Fibroblast of mammary gland (primary cell): ENCODE results near the gene ZCWPW2.

Experiments used
- DNase-seq: peaks from one replicate; pipeline ENCODE4 v3.0.0-alpha.2; 2010; ENCODE audit warnings: low read depth
- H3K4me3 ChIP-seq: 2 replicates; pipeline ENCODE4 v1.5.1; 2011; ENCODE audit warnings: low read depth, mild to moderate bottlenecking, low read length, moderate library complexity; ENCODE audit not compliant: control insufficient read depth
- TF ChIP-seq, protein P1 (sequence below): conservative IDR thresholded peaks from 2 replicates; pipeline ENCODE4 v1.5.1; 2011; ENCODE audit warnings: low read depth, low read length, inconsistent platforms; ENCODE audit not compliant: control insufficient read depth, insufficient read depth

The ZCWPW2 gene

DNA sequence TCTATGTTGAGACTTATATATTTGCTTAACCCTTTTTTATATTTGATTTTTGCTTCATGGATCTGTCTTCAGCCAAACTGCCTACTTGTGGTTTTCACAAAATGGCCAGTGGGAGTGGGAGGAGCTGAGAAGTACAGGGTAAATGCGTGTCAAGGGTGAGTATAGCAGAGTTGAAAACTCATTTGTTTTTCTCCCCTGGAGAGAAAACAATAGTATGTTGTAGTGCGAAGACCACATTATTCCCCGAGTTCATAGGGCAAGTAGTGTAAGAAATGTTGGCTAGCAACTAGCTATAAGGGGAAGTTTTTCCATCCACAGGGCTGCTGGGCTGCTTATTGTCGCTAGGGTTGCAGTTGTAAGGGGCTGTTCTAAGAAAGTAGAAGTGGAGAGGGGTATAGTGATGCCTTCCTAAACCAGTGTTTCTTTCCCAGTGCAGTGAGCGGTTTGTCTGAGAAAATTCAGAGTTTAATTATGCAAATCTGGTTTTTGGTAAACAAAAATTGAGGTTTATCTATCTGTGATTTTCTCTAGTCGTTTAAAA is 153.9 kb downstream of the ZCWPW2 start:
- DNase-seq = peak; percentile 3
- TF ChIP-seq, protein P1, sequence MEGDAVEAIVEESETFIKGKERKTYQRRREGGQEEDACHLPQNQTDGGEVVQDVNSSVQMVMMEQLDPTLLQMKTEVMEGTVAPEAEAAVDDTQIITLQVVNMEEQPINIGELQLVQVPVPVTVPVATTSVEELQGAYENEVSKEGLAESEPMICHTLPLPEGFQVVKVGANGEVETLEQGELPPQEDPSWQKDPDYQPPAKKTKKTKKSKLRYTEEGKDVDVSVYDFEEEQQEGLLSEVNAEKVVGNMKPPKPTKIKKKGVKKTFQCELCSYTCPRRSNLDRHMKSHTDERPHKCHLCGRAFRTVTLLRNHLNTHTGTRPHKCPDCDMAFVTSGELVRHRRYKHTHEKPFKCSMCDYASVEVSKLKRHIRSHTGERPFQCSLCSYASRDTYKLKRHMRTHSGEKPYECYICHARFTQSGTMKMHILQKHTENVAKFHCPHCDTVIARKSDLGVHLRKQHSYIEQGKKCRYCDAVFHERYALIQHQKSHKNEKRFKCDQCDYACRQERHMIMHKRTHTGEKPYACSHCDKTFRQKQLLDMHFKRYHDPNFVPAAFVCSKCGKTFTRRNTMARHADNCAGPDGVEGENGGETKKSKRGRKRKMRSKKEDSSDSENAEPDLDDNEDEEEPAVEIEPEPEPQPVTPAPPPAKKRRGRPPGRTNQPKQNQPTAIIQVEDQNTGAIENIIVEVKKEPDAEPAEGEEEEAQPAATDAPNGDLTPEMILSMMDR = no peak
- H3K4me3 ChIP-seq = no peak overlapping the region

DNA sequence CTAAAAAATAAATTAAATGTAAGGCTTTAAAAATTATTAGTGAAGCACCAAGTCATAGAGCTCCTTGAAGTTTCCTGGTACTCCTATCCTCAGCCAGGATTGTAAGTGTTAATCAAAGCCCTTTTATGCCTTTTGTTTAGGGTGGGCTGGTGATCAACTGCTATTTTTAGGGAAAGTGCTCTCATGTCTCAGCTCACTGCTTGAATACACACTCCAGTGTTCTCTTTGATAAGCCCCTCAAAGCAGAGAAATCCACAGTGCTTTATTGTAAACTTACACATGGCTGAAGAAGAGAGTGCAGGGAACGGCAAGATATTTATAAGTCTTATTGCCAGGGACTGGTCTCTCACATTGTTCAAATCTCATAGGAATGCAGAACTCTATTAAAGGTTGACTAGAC is 156.5 kb downstream of the ZCWPW2 start:
- TF ChIP-seq, protein P1 = no peak
- DNase-seq = no peak
- no peak overlapping the region for H3K4me3 ChIP-seq

DNA sequence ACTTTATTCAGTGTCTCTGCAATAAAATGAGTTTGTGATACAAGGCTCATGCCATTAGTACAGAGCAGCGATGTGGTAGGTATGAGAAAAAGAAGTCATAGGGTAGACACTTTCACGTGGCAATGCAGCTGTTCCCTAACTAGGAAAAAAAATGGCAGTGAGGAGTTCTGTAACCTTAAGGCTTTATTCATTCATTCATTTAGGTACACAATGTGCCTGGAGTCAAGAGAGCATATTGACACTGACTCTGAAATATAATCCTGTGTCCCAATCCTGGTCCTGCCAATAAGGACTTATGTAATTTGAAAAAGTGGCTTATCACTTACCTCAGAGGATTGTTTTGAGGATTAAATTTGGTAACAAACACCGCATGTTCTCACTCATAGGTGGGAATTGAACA is 173.1 kb downstream of the ZCWPW2 start:
- TF ChIP-seq, protein P1 = no peak

DNA sequence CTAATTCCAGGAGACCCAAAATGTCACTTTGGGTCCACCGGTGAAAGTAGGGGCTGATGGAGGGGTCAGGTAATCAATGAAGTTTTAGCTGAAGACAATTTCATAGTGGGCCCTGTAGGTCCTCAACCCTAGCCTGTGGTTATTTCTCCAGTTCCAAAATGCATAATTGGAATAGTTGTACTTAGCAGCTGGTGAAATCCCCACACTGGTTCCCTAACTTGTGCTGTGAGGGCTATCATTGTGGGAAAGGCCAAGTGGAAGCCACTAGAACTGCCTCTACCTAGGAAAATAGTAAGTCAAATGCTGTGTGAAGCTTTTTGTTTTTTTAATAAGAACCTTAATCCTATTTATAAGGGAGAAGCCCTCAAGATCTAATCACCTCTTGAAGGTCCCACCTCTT is 193.8 kb downstream of the ZCWPW2 start:
- no peak for DNase-seq
- no peak overlapping the region for H3K4me3 ChIP-seq
- TF ChIP-seq, protein P1 = no peak

More for the DNA sequence above, 173.1 kb downstream of the ZCWPW2 start:
- DNase-seq = no peak
- H3K4me3 ChIP-seq = no peak overlapping the region

DNA sequence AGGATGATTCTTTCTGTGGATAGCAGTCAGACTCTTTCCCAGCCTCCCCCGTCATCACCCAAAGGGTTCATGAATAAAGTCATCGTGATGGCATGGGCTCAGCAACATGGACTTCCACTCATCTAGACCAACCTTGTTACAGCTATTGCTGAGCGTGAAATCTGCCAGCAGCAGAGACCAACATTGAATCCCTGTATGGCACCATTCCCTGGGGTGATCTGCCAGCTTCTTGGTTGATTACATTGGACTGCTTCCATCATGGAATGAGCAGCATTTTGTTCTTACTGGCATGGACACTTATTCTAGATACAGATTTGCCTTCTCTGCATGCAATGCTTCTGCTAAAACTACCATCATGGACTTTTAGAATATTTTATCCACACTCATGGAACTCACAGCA is 195.7 kb downstream of the ZCWPW2 start:
- TF ChIP-seq, protein P1 = no peak
- no peak overlapping the region for H3K4me3 ChIP-seq
- DNase-seq = no peak

DNA sequence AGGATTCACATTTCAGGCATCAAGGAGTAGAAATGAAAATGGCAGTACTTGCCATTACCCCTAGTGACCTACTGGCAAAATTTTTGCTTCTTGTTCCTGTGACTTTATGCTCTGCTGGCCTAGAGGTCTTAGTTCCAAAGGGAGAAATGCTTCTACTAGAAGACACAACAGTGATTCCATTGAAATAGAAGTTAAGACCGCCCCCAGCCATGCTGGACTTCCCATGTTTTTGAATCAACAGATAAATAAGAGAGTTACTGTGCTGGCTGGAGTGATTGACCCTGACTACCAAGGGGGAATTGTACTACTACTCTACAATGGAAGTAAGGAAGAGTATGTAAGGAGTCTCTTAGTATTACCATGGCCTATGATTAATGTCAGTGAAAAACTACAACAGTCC is 196.3 kb downstream of the ZCWPW2 start:
- no peak overlapping the region for H3K4me3 ChIP-seq
- DNase-seq = no peak
- TF ChIP-seq, protein P1 = no peak

DNA sequence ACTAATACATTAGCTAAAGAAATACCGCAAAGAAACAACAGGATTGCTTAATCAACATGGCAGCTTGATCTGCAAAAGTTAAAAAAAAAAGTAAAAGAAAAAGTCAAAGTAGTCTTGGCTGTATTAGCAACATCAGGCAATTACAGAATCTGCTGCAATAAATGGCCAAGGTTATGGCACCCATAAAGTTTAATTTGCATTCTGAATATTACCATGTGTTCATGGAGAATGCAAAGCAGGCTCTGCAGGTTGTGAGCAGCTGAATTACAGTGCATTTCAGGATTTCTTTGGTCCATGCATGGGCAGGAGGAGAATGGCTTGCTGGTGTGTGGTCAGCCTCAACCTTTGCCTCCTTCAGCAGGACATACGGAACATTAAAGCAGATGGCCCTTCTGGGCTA is 199.2 kb downstream of the ZCWPW2 start:
- DNase-seq = no peak
- no peak overlapping the region for H3K4me3 ChIP-seq
- TF ChIP-seq, protein P1 = no peak
